Colon (tissue), 2 donors: ENCODE results near the gene TMEM244.
"Not testable (repeated sequence)": the region's sequence is repeated elsewhere in the genome, so short reads cannot be mapped to it uniquely, and the experiment has no call there.

Source experiments
- FAIRE-seq: peaks from 2 replicates; lab custom pipeline; 2012; peaks lifted over from hg19 to GRCh38; lab: Jason Lieb, UNC
- donor health status: control.
- donor health status: control.

The TMEM244 gene

GRCh38 chr6:129812145-129812777 is 48.9 kb downstream of the TMEM244 start:
- FAIRE-seq, result no peak

GRCh38 chr6:129807141-129807540 is 54.0 kb downstream of the TMEM244 start:
- FAIRE-seq, result not testable (repeated sequence)

GRCh38 chr6:129802920-129803319 is 58.2 kb downstream of the TMEM244 start:
- not testable (repeated sequence) for FAIRE-seq

GRCh38 chr6:129801909-129802308 is 59.2 kb downstream of the TMEM244 start:
- no peak for FAIRE-seq

- no peak for FAIRE-seq
Measured at GRCh38 chr6:129795261-129795660, 65.9 kb downstream of the TMEM244 start.

GRCh38 chr6:129793447-129793846 is 67.7 kb downstream of the TMEM244 start:
- FAIRE-seq, result no peak

GRCh38 chr6:129792049-129792448 is 69.1 kb downstream of the TMEM244 start:
- no peak for FAIRE-seq

GRCh38 chr6:129790785-129791184 is 70.3 kb downstream of the TMEM244 start:
- FAIRE-seq, result no peak

- FAIRE-seq, result no peak
Measured at GRCh38 chr6:129789974-129790373, 71.1 kb downstream of the TMEM244 start.

GRCh38 chr6:129787816-129788215 is 73.3 kb downstream of the TMEM244 start:
- no peak for FAIRE-seq

- no peak for FAIRE-seq
Measured at GRCh38 chr6:129786548-129786947, 74.6 kb downstream of the TMEM244 start.

- no peak for FAIRE-seq
Measured at GRCh38 chr6:129785756-129786135, 75.4 kb downstream of the TMEM244 start.

GRCh38 chr6:129785047-129785755 is 75.9 kb downstream of the TMEM244 start:
- FAIRE-seq, result no peak
